Measurements from ENCODE around the gene MYLK4. TPM values are rescaled to one million over a fixed set of nuclear protein-coding genes. Genes with fewer than 3 reads are reported as not detected.

MYLK4 gene
- total RNA-seq, 4 donors from 2014 or later = 0.41 to 0.79 (median 0.67) TPM

DNA sequence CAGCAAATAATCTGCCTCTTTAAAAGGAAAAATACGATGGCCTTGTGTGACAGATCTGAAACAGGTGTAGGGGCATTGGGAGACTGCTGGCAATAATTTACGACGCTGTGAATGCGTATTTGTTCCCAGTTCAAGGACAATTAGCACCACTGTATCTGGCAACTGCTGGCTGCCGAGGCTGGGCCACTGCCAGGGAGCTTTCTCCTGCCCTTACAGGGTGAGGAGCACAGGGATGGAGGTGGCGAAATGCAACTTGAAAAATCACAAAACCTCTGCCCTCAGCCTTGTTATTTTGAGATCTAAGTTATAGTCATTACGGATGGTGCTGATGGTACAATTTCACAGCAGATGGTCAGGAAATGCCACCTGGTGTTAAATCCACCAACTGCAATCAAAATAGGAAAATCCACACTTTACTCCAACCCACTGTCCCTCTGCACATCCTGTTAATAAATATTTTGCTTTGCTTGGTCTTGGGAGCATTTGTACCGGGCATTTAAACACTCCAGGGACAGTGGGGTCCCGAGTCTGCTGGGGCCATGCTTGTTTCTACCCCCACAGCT lies 6.4 kb downstream of the MYLK4 start:
- H3K36me3 ChIP-seq = no peaks in the 10 kb centered on the region
- TF ChIP-seq POLR2A (IDR thresholded peaks at IDR 0.05) = no peak
- TF ChIP-seq, protein P1, sequence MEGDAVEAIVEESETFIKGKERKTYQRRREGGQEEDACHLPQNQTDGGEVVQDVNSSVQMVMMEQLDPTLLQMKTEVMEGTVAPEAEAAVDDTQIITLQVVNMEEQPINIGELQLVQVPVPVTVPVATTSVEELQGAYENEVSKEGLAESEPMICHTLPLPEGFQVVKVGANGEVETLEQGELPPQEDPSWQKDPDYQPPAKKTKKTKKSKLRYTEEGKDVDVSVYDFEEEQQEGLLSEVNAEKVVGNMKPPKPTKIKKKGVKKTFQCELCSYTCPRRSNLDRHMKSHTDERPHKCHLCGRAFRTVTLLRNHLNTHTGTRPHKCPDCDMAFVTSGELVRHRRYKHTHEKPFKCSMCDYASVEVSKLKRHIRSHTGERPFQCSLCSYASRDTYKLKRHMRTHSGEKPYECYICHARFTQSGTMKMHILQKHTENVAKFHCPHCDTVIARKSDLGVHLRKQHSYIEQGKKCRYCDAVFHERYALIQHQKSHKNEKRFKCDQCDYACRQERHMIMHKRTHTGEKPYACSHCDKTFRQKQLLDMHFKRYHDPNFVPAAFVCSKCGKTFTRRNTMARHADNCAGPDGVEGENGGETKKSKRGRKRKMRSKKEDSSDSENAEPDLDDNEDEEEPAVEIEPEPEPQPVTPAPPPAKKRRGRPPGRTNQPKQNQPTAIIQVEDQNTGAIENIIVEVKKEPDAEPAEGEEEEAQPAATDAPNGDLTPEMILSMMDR (IDR thresholded peaks at IDR 0.05) = peak in 3 of 5 experiments; percentile 12 to 16 (median 15)
- in situ Hi-C loops (cut with MboI; ENCODE audit: low pct_ligation_motif_present in 1 of 4, low pct_unique_long_range_greater_than_20kb in 1 of 4, low sequenced_read_pairs in 3 of 4) (loop anchor here in 1 of 4 donors (25.0 kb wide), 1 partner anchor 1157 kb away; no protein-coding TSS in a partner anchor), intact Hi-C loops (cut with DNase I; ENCODE audit: low total_unique reads) (loop anchor here (10.0 kb wide), 1 partner anchor 1149 kb away; no protein-coding TSS in a partner anchor)
- no peaks in the 10 kb centered on the region for H3K27me3 ChIP-seq
- 66 to 70% methylated on average over 2 to 9 of the region's 9 CpGs for WGBS, 2 donors (ENCODE audit: low coverage in 1 of 2)
- H3K27ac ChIP-seq = no peak overlapping the region
- no peaks in the 10 kb centered on the region for H3K9me3 ChIP-seq
- no peak for DNase-seq
- H3K4me3 ChIP-seq = no peak overlapping the region
- H3K4me1 ChIP-seq = no peaks in the 10 kb centered on the region

DNA sequence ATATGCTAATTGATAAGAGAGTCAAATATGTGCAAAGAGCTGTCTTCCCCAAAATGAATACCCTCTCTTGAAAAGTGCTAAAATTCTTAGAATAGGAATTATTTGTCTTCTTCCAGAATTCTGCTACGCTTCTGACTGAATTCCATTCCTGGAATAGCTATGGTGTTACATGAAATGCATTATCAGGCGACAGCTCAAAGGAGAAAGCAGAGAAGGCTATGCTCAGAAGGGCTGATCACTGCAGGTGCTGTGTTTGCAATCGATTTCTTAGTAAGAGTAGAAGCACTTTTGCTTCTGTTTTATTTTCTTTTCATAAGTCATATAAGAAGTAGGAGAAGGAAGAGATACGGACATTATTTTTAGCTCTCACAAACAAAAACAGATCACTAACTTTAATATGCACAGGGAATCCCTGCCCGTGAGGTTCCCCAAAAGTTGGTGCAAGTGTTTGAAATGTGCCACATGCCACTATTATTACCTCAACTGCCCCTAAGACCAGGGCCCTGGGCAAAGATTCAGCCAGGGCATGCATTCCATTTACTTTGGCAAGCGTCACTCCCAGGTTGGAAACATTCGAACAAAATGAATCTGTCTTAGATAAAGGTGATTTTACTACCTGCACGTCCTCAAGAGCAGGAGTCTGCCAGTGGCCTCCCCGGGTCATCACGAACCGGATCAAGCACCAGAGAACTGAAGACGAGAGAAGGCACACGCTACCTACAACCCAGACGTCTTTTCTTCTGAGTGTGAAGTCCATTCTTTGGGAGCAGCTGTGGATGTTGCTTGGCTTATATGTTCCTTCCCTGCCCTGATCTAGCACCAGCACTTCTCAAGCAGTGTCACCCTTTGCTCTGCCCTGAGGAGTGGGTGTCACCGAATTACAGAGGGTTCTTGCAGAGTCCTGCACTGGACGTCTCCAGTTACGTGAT lies 7.2 kb downstream of the MYLK4 start:
- no peak for TF ChIP-seq POLR2AphosphoS5 (IDR thresholded peaks at IDR 0.05)
- TF ChIP-seq, protein P1 (IDR thresholded peaks at IDR 0.05) = no peak
- no peak for TF ChIP-seq POLR2A (IDR thresholded peaks at IDR 0.05)
- no peak for TF ChIP-seq EP300 (IDR thresholded peaks at IDR 0.05; ENCODE audit: low read depth)
- no peaks in the 10 kb centered on the region for H3K4me1 ChIP-seq
- no peak for DNase-seq
- H3K9me3 ChIP-seq = no peaks in the 10 kb centered on the region
- WGBS, 2 donors (ENCODE audit: low coverage in 1 of 2) = 55 to 84% methylated on average over 10 to 17 of the region's 17 CpGs
- H3K36me3 ChIP-seq = no peaks in the 10 kb centered on the region
- in situ Hi-C loops (cut with MboI; ENCODE audit: low pct_ligation_motif_present in 1 of 4, low pct_unique_long_range_greater_than_20kb in 1 of 4, low sequenced_read_pairs in 3 of 4) = loop anchor here in 1 of 4 donors (25.0 kb wide), 1 partner anchor 1156 kb away; no protein-coding TSS in a partner anchor
- no peak overlapping the region for H3K27ac ChIP-seq
- no peak overlapping the region for H3K4me3 ChIP-seq
- intact Hi-C loops (cut with DNase I; ENCODE audit: low total_unique reads) = loop anchor here (10.0 kb wide), 1 partner anchor 1149 kb away; no protein-coding TSS in a partner anchor
- no peaks in the 10 kb centered on the region for H3K27me3 ChIP-seq

DNA sequence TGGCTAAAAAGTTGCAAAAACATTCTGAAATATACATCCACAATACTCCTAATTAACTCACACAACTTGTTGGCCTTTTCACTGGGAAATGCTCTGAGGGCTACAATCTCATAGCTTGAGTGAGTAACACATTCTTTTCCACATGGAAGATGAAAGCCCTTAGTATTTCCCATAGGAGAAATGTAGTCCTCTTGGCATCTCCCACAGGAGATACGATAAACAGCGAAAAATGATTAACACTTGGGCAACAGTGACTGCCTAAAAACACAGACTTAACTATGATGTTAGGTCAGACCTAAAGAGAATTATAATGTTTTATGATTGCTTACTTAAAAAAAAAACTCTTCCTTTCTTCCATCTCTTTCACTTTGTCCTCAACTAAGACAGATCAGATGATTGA lies 9.0 kb downstream of the MYLK4 start:
- Histone ChIP-seq H3K36me3 (no peaks in the 10 kb centered on the region), H3K4me1 (no peaks in the 10 kb centered on the region), H3K27me3 (no peaks in the 10 kb centered on the region), H3K27ac (no peak overlapping the region), H3K9me3 (no peaks in the 10 kb centered on the region), H3K4me3 (no peak overlapping the region)
- in situ Hi-C loops (cut with MboI; ENCODE audit: low pct_ligation_motif_present in 1 of 4, low pct_unique_long_range_greater_than_20kb in 1 of 4, low sequenced_read_pairs in 3 of 4) = loop anchor here in 1 of 4 donors (25.0 kb wide), 1 partner anchor 1154 kb away; no protein-coding TSS in a partner anchor
- TF ChIP-seq POLR2A (IDR thresholded peaks at IDR 0.05) = no peak
- TF ChIP-seq EP300 (IDR thresholded peaks at IDR 0.05; ENCODE audit: low read depth) = no peak
- WGBS, 2 donors (ENCODE audit: low coverage in 1 of 2) = 88 to 100% methylated on average over 2 of the region's 2 CpGs
- no peak for DNase-seq
- intact Hi-C loops (cut with DNase I; ENCODE audit: low total_unique reads) = loop anchor here (10.0 kb wide), 1 partner anchor 1147 kb away; no protein-coding TSS in a partner anchor

DNA sequence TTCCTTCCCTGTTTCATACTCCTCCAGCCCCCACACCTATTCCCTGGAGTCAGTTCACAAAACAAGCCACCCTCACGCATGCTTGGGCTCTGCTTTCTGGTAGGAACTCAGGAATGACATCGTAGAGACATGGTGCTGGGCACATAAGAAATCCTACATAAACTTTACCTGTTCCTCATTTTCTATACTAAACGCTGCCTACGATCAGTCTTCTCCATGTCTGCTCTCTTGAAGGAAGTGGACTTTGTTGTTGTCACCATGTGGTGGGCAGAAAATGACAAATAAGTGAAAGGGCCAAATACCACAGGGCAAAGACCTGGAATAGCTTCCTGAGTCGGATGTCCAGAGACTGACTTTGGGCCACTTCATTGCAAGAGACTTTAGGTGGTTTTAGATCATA lies 10.1 kb downstream of the MYLK4 start:
- H3K36me3 ChIP-seq = no peaks in the 10 kb centered on the region
- in situ Hi-C loops (cut with MboI; ENCODE audit: low pct_ligation_motif_present in 1 of 4, low pct_unique_long_range_greater_than_20kb in 1 of 4, low sequenced_read_pairs in 3 of 4) = loop anchor here in 1 of 4 donors (25.0 kb wide), 1 partner anchor 1153 kb away; no protein-coding TSS in a partner anchor

More for the DNA sequence above, 10.1 kb downstream of the MYLK4 start:
- WGBS, 2 donors (ENCODE audit: low coverage in 1 of 2) = 82% methylated on average over 5 of the region's 5 CpGs; no CpG with 5 or more reads in 1 of the 2 donors
- TF ChIP-seq, protein P1 (IDR thresholded peaks at IDR 0.05) = no peak
- no peak overlapping the region for H3K27ac ChIP-seq
- H3K4me1 ChIP-seq = no peaks in the 10 kb centered on the region
- DNase-seq = no peak
- H3K27me3 ChIP-seq = no peaks in the 10 kb centered on the region
- intact Hi-C loops (cut with DNase I; ENCODE audit: low total_unique reads) = loop anchor here (10.0 kb wide), 1 partner anchor 1146 kb away; no protein-coding TSS in a partner anchor
- H3K4me3 ChIP-seq = no peak overlapping the region
- no peaks in the 10 kb centered on the region for H3K9me3 ChIP-seq

Data from transverse colon (tissue), 4 donors.